ENCODE measurements around the gene TUBGCP6. TPM values are rescaled to one million over a fixed set of nuclear protein-coding genes. Genes with fewer than 3 reads are reported as not detected.

The TUBGCP6 gene
- total RNA-seq, 1 donor from 2014 or later: 49.6 TPM

- DNase-seq (ENCODE audit: low spot score): no peak
- Mint-ChIP-seq H3K27ac (no peak overlapping the region), H3K4me3 (ENCODE audit: low read depth) (peak overlapping the region; percentile 72), H3K36me3 (ENCODE audit: low read depth) (peaks cover 11% of the 10 kb centered on the region), H3K27me3 (ENCODE audit: low read depth) (peaks cover 2% of the 10 kb centered on the region), H3K4me1 (ENCODE audit: low read depth) (peaks cover 16% of the 10 kb centered on the region), H3K9me3 (no peaks in the 10 kb centered on the region)
- intact Hi-C loops (cut with micrococcal nuclease): loop anchor here (2.0 kb wide), 1 partner anchor 16 kb away; the partner anchor contains the start of gene SELENOO
Observed at GRCh38 chr22:50184902-50185374, 59.9 kb downstream of the TUBGCP6 start.

- H3K4me1 Mint-ChIP-seq (ENCODE audit: low read depth): peaks cover 9% of the 10 kb centered on the region
- no peak overlapping the region for H3K27ac Mint-ChIP-seq
- intact Hi-C loops (cut with micrococcal nuclease): loop anchor here (2.0 kb wide), 1 partner anchor 17 kb away; the partner anchor contains the start of gene SELENOO
- no peaks in the 10 kb centered on the region for H3K9me3 Mint-ChIP-seq
- H3K4me3 Mint-ChIP-seq (ENCODE audit: low read depth): peak overlapping the region; percentile 72
- H3K36me3 Mint-ChIP-seq (ENCODE audit: low read depth): peaks cover 9% of the 10 kb centered on the region
- H3K27me3 Mint-ChIP-seq (ENCODE audit: low read depth): peaks cover 2% of the 10 kb centered on the region
- no peak for DNase-seq (ENCODE audit: low spot score)
Observed at GRCh38 chr22:50184004-50184901, 60.6 kb downstream of the TUBGCP6 start.

- no peaks in the 10 kb centered on the region for H3K9me3 Mint-ChIP-seq
- intact Hi-C loops (cut with micrococcal nuclease): no loop called here
- H3K27ac Mint-ChIP-seq: no peak overlapping the region
- H3K4me3 Mint-ChIP-seq (ENCODE audit: low read depth): peak overlapping the region; percentile 26
- H3K36me3 Mint-ChIP-seq (ENCODE audit: low read depth): peaks cover 8% of the 10 kb centered on the region
- H3K27me3 Mint-ChIP-seq (ENCODE audit: low read depth): peaks cover 2% of the 10 kb centered on the region
- no peak for DNase-seq (ENCODE audit: low spot score)
- peaks cover 7% of the 10 kb centered on the region for H3K4me1 Mint-ChIP-seq (ENCODE audit: low read depth)
Observed at GRCh38 chr22:50183141-50183971, 61.5 kb downstream of the TUBGCP6 start.

- Mint-ChIP-seq H3K27me3 (ENCODE audit: low read depth) (peaks cover 2% of the 10 kb centered on the region), H3K9me3 (no peaks in the 10 kb centered on the region), H3K4me3 (ENCODE audit: low read depth) (no peak overlapping the region), H3K4me1 (ENCODE audit: low read depth) (peaks cover 6% of the 10 kb centered on the region), H3K27ac (no peak overlapping the region), H3K36me3 (ENCODE audit: low read depth) (peaks cover 7% of the 10 kb centered on the region)
- no peak for DNase-seq (ENCODE audit: low spot score)
- intact Hi-C loops (cut with micrococcal nuclease): no loop called here
Observed at GRCh38 chr22:50182176-50183081, 62.4 kb downstream of the TUBGCP6 start.

- Mint-ChIP-seq H3K36me3 (ENCODE audit: low read depth) (no peaks in the 10 kb centered on the region), H3K9me3 (no peaks in the 10 kb centered on the region), H3K27ac (no peak overlapping the region), H3K4me1 (ENCODE audit: low read depth) (peaks cover 2% of the 10 kb centered on the region), H3K27me3 (ENCODE audit: low read depth) (peaks cover 2% of the 10 kb centered on the region), H3K4me3 (ENCODE audit: low read depth) (no peak overlapping the region)
- DNase-seq (ENCODE audit: low spot score): no peak
- intact Hi-C loops (cut with micrococcal nuclease): no loop called here
Observed at GRCh38 chr22:50180727-50181521, 63.9 kb downstream of the TUBGCP6 start.

GRCh38 chr22:50179937-50180726 is 64.7 kb downstream of the TUBGCP6 start:
- intact Hi-C loops (cut with micrococcal nuclease): no loop called here
- Mint-ChIP-seq H3K36me3 (ENCODE audit: low read depth) (no peaks in the 10 kb centered on the region), H3K27me3 (ENCODE audit: low read depth) (peaks cover 2% of the 10 kb centered on the region), H3K4me3 (ENCODE audit: low read depth) (no peak overlapping the region), H3K27ac (no peak overlapping the region), H3K9me3 (no peaks in the 10 kb centered on the region), H3K4me1 (ENCODE audit: low read depth) (no peaks in the 10 kb centered on the region)
- DNase-seq (ENCODE audit: low spot score): no peak

GRCh38 chr22:50178871-50179869 is 65.7 kb downstream of the TUBGCP6 start:
- intact Hi-C loops (cut with micrococcal nuclease): no loop called here
- no peaks in the 10 kb centered on the region for H3K9me3 Mint-ChIP-seq
- no peak overlapping the region for H3K27ac Mint-ChIP-seq
- no peak overlapping the region for H3K4me3 Mint-ChIP-seq (ENCODE audit: low read depth)
- H3K36me3 Mint-ChIP-seq (ENCODE audit: low read depth): no peaks in the 10 kb centered on the region
- H3K27me3 Mint-ChIP-seq (ENCODE audit: low read depth): peaks cover 2% of the 10 kb centered on the region
- no peaks in the 10 kb centered on the region for H3K4me1 Mint-ChIP-seq (ENCODE audit: low read depth)
- DNase-seq (ENCODE audit: low spot score): no peak

GRCh38 chr22:50178471-50178864 is 66.4 kb downstream of the TUBGCP6 start:
- Mint-ChIP-seq H3K4me3 (ENCODE audit: low read depth) (no peak overlapping the region), H3K9me3 (no peaks in the 10 kb centered on the region), H3K27me3 (ENCODE audit: low read depth) (no peaks in the 10 kb centered on the region), H3K27ac (no peak overlapping the region), H3K36me3 (ENCODE audit: low read depth) (no peaks in the 10 kb centered on the region), H3K4me1 (ENCODE audit: low read depth) (no peaks in the 10 kb centered on the region)
- intact Hi-C loops (cut with micrococcal nuclease): no loop called here
- DNase-seq (ENCODE audit: low spot score): no peak

- no peaks in the 10 kb centered on the region for H3K27me3 Mint-ChIP-seq (ENCODE audit: low read depth)
- no peaks in the 10 kb centered on the region for H3K9me3 Mint-ChIP-seq
- H3K27ac Mint-ChIP-seq: no peak overlapping the region
- no peak for DNase-seq (ENCODE audit: low spot score)
- intact Hi-C loops (cut with micrococcal nuclease): no loop called here
- no peaks in the 10 kb centered on the region for H3K36me3 Mint-ChIP-seq (ENCODE audit: low read depth)
- no peaks in the 10 kb centered on the region for H3K4me1 Mint-ChIP-seq (ENCODE audit: low read depth)
- no peak overlapping the region for H3K4me3 Mint-ChIP-seq (ENCODE audit: low read depth)
Observed at GRCh38 chr22:50177537-50178470, 67.0 kb downstream of the TUBGCP6 start.
